GM18858 (cell line): ENCODE results near the gene ADAMTS15.

Experiments
- ATAC-seq: cut with Tn5 transposase; IDR thresholded peaks from one replicate; pipeline ENCODE4 v1.9.1; 2021; ENCODE audit not compliant: unreplicated experiment

The ADAMTS15 gene

DNA sequence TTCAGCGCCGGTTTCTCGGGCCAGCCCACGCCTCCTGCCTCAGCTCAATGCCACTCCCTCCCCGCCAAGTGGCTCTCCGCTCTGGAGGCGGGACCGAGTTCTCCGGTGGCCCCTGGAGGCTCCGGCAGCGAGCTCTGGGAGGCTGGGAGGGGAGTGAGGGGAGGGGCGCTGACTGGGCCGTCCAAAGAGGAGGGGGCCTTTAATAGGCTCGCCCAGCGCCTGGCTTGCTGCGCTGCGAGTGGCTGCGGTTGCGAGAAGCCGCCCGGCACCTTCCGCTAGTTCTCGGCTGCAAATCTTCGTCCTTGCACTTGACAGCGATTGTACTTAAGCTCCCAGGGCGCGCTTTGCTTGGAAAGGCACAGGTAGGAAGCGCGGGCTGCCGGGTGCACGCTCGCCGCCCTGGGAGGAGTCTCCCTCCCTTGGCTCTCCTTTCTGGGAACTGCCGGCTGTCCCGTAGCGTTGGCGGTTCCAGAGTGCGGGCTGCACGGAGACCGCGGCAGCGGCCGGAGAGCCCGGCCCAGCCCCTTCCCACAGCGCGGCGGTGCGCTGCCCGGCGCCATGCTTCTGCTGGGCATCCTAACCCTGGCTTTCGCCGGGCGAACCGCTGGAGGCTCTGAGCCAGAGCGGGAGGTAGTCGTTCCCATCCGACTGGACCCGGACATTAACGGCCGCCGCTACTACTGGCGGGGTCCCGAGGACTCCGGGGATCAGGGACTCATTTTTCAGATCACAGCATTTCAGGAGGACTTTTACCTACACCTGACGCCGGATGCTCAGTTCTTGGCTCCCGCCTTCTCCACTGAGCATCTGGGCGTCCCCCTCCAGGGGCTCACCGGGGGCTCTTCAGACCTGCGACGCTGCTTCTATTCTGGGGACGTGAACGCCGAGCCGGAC is at the start of gene ADAMTS15:
Gene ADAMTS15, plus strand, starts transcription at position 230 of the 894 bp plus-strand sequence. Its CDS starts 329 bp downstream, at position 559.
- no peak for ATAC-seq

DNA sequence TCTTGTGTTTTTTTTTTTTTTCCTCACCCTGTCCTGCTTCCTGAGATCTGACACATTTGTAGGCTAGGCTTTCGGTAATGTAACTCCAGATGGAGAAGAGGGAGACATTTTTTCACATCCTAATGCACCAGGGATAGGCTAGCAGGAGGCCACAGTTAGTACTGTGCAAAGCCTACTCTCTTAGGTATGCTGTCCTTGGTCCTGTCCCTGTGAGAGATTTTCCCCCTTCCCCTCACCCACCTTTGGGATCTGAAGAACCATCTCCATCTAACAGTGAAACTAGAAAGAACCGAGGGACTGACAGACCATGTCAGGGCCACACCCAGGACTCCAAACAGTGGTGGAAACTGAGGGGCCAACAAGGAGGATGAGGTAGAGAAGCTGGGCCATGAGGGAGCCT is 49.2 kb upstream of the ADAMTS15 start:
- ATAC-seq = no peak

DNA sequence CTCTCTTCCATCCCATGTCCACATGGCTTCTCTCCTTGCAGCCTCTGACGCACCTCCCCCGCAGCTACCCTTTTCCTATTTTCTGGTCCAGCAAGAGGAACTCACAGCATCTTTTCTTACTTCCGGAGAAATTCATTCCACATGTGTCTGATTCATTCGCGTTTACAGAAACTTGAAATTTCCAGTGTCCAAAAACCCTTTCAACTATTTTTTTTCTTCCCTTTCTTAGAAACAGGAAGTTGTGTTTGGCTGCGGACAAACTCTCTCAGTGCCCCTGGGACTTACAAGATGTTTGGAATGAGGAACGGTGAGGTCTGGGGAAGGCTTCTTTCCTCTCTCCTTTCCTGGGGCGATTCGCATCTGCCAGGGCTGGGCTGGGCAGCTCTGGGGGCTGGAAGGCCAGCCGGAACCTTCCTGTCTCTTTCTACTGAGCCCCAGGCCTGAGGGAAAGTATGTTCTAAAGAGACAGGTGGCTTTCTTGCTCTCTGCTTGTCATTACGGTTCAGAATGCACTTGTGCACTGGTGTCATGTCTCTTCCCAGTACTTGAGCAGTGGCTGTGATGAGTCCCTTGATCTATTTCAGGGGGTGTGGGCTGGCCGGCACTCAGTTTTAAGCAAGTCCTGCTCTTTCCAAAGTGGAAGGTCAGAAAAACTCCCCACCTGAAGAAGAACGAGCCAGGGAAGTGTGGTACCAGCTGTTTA is 47.5 kb upstream of the ADAMTS15 start:
- no peak for ATAC-seq

DNA sequence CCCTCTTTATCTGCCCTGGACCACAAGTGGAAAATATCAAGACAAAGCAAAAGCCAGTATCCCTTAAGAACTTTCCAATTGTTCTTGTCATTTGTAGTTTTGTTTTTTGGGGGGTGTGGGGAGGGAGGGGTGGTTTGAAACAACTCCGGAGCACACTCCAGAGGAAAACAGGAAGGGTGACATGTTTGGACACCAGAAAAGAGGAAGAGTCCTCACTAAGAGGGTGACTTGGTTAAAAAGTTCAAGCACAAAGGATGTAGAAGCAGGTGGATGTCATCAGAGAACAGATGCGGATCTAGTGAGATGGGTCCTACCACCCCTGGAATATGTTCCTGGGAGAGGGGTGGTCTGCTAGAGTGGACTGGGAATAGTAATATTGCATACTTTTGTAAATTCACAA is 45.9 kb upstream of the ADAMTS15 start:
- ATAC-seq = no peak

DNA sequence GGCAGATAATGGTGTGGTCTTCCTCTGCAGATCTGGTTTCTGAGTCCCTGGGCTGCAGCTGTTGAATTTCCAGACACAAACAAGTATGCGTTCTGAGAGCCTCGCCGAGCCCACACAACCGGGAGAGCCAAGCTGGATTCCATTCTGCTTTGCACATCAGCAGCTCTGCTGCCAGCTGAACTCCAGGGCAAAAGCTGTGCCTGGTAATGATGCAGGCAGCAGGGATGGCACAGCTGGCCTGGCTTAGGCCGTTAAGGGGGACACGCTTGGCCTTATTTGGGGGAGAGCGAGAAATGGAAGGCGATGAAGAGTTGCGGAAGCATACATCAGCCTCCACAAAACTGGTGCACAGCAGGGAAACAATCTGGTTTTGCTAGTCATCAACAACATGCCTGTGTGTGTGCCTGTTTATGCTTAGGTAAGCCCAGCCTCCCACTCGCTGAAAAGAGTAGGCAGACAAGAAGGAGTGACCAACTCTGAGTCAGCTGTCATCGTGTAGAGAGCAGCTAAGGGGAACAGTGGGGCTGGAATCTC is 45.1 kb upstream of the ADAMTS15 start:
- no peak for ATAC-seq

GRCh38 chr11:130403967-130404366 is 44.5 kb upstream of the ADAMTS15 start:
- no peak for ATAC-seq

GRCh38 chr11:130404727-130405126 is 43.7 kb upstream of the ADAMTS15 start:
- no peak for ATAC-seq

- no peak for ATAC-seq
These were observed 43.0 kb upstream of the ADAMTS15 start for GRCh38 chr11:130405428-130405827.

DNA sequence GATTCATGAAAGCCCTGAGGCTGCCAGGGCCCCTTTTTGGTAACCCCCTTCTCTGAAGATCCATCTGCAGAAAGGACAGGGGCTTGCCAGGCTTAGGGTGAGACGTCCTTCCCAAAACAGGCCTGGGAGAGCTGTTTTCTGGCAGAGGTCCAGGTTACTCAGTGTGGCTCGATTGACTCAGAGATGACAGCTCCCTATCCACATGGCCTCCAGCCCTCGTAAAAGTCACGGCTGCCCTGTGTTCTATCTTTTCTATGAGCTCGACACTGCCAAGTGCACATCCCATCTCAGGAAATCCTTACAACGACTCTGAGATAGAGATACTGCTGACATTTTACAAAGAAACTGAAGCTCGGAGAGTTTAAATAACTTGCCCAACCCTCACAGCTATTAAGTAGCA is 40.5 kb upstream of the ADAMTS15 start:
- ATAC-seq = no peak

GRCh38 chr11:130408401-130408890 is 40.0 kb upstream of the ADAMTS15 start:
- no peak for ATAC-seq

- ATAC-seq = no peak
These were observed 39.5 kb upstream of the ADAMTS15 start for GRCh38 chr11:130408901-130409300.

DNA sequence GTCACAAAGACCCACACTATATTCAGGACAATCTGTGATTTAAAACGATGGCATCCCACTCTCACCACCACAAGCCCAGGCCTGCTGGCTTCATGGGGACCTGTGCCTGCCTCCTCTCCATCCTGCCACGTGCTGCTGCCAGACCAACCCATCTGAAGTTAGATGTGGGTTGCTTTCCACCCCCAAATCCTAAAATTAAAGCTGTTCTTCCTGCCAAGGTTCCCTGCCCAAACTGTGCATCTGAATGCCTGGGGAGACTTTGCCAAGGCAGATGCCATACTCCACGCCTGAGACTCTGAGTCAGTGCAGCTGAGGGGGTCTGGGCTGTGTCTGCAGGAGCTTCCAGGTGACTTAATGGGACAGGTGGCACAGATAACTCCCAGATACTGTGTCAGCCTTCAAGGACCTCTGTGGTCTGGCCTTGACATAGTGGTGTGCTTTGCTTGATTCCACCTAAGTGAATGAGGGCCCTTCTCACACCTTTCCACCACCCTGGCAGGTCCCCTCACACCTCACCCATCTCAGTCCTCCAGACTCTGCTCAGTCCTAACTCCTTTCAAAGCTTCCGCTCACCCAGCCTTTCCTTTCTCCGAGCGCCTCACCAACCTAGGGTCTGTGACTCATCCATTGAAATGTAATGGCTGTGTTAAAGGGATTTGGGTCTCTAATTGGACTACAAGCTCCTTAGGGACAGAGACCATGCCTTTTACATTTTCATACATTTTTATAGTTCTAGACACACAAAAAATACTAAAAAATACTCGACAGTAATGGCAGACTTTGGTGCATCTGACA is 38.7 kb upstream of the ADAMTS15 start:
- no peak for ATAC-seq

DNA sequence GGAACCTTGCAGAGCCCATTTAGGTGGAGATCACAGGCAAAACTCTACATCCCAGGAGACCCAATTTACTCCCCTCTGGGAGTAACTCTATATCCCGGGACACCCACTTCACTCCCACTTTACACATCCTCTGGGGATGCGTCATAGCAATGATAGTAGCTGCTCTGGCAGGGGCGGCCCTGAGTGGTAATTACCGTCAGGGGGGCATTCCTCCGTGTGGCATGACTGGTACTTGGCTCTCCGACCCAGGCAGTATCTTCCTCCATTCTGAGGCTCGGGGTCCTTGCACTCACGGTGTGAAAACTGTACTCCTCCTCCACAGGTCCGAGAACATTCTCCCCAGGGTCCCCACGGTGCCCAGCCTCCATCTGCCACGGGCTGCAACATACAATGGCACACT is 37.2 kb upstream of the ADAMTS15 start:
- ATAC-seq = no peak

GRCh38 chr11:130413405-130414106 is 34.9 kb upstream of the ADAMTS15 start:
- ATAC-seq = no peak

DNA sequence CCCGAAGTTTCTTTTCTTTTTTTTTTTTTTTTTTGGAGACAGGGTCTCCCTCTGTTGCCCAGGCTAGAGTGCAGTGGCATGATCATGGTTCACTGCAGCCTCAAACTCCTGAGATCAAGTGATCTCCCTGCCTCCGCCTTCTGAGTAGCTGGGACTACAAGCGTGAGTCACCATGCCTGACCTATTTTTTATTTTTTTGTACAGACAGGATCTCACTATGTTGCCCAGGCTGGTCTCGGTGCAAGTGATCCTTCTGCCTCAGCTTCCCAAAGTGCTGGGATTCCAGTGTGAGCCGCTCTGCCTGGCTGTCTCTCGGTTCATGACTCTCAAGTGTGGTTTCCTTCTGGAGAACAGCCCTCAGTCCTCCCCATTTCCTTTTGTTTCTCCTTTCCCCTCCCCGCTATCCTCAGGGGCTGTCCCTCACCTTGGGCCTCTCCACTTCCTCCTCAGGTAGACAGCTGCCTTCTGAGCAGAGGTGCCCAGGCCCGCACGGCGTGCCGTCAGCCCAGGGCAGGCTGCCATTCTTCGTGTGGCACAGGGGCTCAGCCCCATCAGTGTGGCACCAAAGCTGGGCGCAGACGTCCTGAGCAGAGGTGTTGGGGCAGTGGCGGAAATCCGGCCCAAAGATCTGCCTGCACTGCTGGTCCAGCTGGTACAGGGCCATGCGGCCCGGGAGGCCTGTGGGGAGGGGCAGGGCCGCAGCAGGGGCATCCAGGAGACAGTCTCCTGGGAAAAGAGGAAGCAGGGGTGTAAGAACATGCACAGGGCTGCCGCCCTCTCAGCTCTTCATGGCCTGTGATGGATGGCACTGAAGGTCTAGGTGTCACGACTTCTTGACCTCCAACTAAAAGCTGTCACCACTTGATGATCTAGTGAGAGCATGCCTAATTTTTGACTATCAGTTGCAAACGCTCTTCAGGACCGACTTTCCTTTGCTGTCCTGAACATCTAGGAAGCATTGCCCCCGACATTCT is 34.1 kb upstream of the ADAMTS15 start:
- ATAC-seq = no peak

DNA sequence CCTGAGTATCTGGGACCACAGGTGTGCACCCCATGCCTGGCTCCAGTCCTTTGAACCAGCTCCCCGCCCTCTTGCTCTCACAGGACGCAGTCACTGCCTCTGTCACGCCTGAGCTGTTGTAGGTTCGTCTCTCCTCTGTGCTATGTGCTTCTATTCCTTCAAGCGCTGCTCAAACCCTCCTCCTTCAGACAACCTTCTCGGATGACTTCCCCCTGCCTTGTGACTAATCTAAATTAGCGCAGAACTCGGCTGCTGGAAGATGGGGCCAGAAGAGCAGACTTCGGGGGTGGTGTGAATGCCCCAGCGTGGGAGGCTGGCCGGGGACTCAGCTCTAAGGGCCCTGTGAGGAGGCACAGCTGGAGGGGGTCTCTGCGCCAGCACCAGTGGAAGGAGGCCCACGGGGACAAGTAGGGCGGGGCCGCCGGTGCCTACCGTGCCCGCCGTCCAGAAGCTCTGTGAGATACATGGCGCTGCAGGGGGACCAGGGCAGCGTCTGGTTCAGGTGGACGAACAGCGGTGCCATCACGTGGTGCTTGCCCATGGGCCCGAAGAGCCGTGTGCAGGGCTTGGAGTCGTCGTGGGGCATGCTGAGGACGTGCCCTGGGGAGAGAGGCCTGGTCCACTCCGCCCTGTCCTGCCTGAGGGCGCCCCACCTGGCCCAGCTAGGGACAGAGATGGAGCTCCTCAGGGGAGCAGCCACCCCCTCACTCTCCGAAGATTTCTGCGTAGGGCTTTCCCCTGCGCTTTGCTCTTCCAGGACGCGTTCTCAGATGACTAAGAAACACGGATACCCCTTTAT is 32.5 kb upstream of the ADAMTS15 start:
- ATAC-seq = no peak

GRCh38 chr11:130416530-130416882 is 31.9 kb upstream of the ADAMTS15 start:
- no peak for ATAC-seq

DNA sequence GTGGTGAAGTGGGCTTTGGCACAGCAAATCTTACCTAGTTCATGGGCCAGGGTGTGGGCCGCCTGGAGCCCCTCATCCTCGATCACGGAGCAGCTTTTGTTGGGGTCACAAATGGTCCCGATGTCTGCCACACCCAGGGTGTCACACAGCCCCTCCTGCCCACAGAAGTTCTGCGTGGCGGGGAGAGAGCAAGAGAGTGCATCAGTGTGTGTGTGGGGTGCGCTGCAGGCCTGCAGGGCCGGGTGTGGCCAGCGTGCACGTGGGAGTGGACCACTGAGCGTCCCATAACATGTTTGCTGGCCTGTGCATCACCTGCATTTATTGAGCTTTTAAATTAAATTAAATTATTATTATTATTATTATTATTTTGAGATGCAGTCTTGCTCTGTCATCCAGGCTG is 31.5 kb upstream of the ADAMTS15 start:
- ATAC-seq = no peak

GRCh38 chr11:130418210-130418609 is 30.2 kb upstream of the ADAMTS15 start:
- ATAC-seq = no peak
